Hepatocyte (in vitro differentiated cells): ENCODE results near the gene NOS1AP. TPM values are rescaled to one million over a fixed set of nuclear protein-coding genes. Genes with fewer than 3 reads are reported as not detected.

ENCODE experiments used
- DNase-seq: peaks from one replicate; pipeline ENCODE4 v3.0.0-alpha.2; 2016; ENCODE audit warnings: low spot score
- H2AFZ ChIP-seq: fragments of 200-600 bp; sonication (generic); 2 replicates; pipeline ENCODE4 v1.6.0; 2016; ENCODE audit warnings: antibody characterized with exemption, mild to moderate bottlenecking
- H3K27ac ChIP-seq: fragments of 200-600 bp; sonication (generic); 2 replicates; pipeline ENCODE4 v1.5.1; 2016; ENCODE audit warnings: mild to moderate bottlenecking
- H3K27me3 ChIP-seq: fragments of 200-600 bp; sonication (generic); 2 replicates; pipeline ENCODE4 v1.6.1; 2016
- H3K36me3 ChIP-seq: fragments of 200-600 bp; sonication (generic); replicated peaks from 2 replicates; pipeline ENCODE4 v1.5.1; 2016; ENCODE audit warnings: low read depth; ENCODE audit not compliant: insufficient read depth
- H3K4me1 ChIP-seq: fragments of 200-600 bp; sonication (generic); 2 replicates; pipeline ENCODE4 v1.5.1; 2016; ENCODE audit warnings: mild to moderate bottlenecking, moderate library complexity; ENCODE audit not compliant: insufficient read depth
- H3K4me2 ChIP-seq: fragments of 200-600 bp; sonication (generic); 2 replicates; pipeline ENCODE4 v1.6.0; 2016
- H3K4me3 ChIP-seq: fragments of 200-600 bp; sonication (generic); 2 replicates; pipeline ENCODE4 v1.5.1; 2016; ENCODE audit warnings: mild to moderate bottlenecking
- H3K79me2 ChIP-seq: fragments of 200-600 bp; sonication (generic); 2 replicates; pipeline ENCODE4 v1.6.0; 2017; ENCODE audit warnings: mild to moderate bottlenecking
- H3K9me2 ChIP-seq: fragments of 200-600 bp; sonication (generic); replicated peaks from 2 replicates; pipeline ENCODE4 v1.6.0; 2017; ENCODE audit warnings: mild to moderate bottlenecking; ENCODE audit not compliant: insufficient read depth
- H3K9me3 ChIP-seq: fragments of 200-600 bp; sonication (generic); 2 replicates; pipeline ENCODE4 v1.5.1; 2016; ENCODE audit warnings: low read depth, mild to moderate bottlenecking
- H4K20me1 ChIP-seq: fragments of 200-600 bp; sonication (generic); 2 replicates; pipeline ENCODE4 v1.6.0; 2016; ENCODE audit warnings: mild to moderate bottlenecking; ENCODE audit not compliant: insufficient read depth, poor library complexity, severe bottlenecking
- CTCF ChIP-seq: fragments of 200-600 bp; sonication (generic); IDR thresholded peaks from 2 replicates; pipeline ENCODE4 v1.5.1; 2016; ENCODE audit warnings: antibody characterized with exemption, mild to moderate bottlenecking; ENCODE audit not compliant: poor library complexity
- EZH2 ChIP-seq: fragments of 200-600 bp; sonication (generic); IDR thresholded peaks from 2 replicates; pipeline ENCODE4 v1.6.1; 2016; ENCODE audit warnings: antibody characterized with exemption, mild to moderate bottlenecking, borderline replicate concordance
- EZH2phosphoT487 ChIP-seq: fragments of 200-600 bp; sonication (generic); IDR thresholded peaks from one replicate; pipeline ENCODE4 v1.6.1; 2018; ENCODE audit warnings: antibody characterized with exemption, mild to moderate bottlenecking, low read depth, moderate library complexity; ENCODE audit not compliant: unreplicated experiment, severe bottlenecking
- WGBS: methylation state at CpG from one replicate; pipeline ENCODE4 v1.1.6; 2016; ENCODE audit warnings: low lambda C conversion rate; ENCODE audit errors: missing lambda C conversion rate; 5-methylcytosine and 5-hydroxymethylcytosine counted together
- polyA plus RNA-seq: library from polyadenylated mRNA; unstranded; fragments of >200 nt; fragmentation: Nextera tagmentation; extraction: Ambion mirVana; gene quantifications from 2 replicates; pipeline ENCODE4 v1.2.1, GENCODE V29; 2016
- total RNA-seq: library from RNA; depleted of rRNA; stranded (reverse); fragments of >200 nt; gene quantifications from 2 replicates; pipeline ENCODE4 v1.2.3, GENCODE V29; 2014

Gene NOS1AP
- total and polyA plus RNA-seq, 2 experiments from 2014 or later, result 0.97 to 4.4 TPM

- Histone ChIP-seq H3K4me2 (no peak overlapping the region), H4K20me1 (no peaks in the 10 kb centered on the region), H3K9me2 (no peaks in the 10 kb centered on the region), H3K27ac (no peak overlapping the region), H3K36me3 (no peaks in the 10 kb centered on the region), H3K9me3 (no peaks in the 10 kb centered on the region), H2AFZ (no peak overlapping the region), H3K4me1 (no peaks in the 10 kb centered on the region), H3K4me3 (no peak overlapping the region), H3K27me3 (no peaks in the 10 kb centered on the region), H3K79me2 (no peaks in the 10 kb centered on the region)
- DNase-seq, result no peak
- TF ChIP-seq EZH2 (no peak), CTCF (no peak), EZH2phosphoT487 (no peak)
Measured at GRCh38 chr1:162108426-162108825, 38.9 kb downstream of the NOS1AP start.

- H3K27ac ChIP-seq, result no peak overlapping the region
Measured at GRCh38 chr1:162110910-162111309, 41.4 kb downstream of the NOS1AP start.

GRCh38 chr1:162111572-162111971 lies 42.1 kb downstream of the NOS1AP start:
- H3K4me1 ChIP-seq, result no peaks in the 10 kb centered on the region

More at GRCh38 chr1:162110910-162111309, 41.4 kb downstream of the NOS1AP start:
- no peak for DNase-seq
- H3K4me3 ChIP-seq, result no peak overlapping the region
- no peaks in the 10 kb centered on the region for H3K9me3 ChIP-seq
- no peaks in the 10 kb centered on the region for H3K27me3 ChIP-seq
- no peaks in the 10 kb centered on the region for H4K20me1 ChIP-seq
- H3K79me2 ChIP-seq, result no peaks in the 10 kb centered on the region
- H3K9me2 ChIP-seq, result no peaks in the 10 kb centered on the region
- no peak overlapping the region for H2AFZ ChIP-seq
- H3K36me3 ChIP-seq, result no peaks in the 10 kb centered on the region
- no peaks in the 10 kb centered on the region for H3K4me1 ChIP-seq
- TF ChIP-seq EZH2, result no peak
- TF ChIP-seq CTCF, result no peak
- no peak for TF ChIP-seq EZH2phosphoT487
- H3K4me2 ChIP-seq, result no peak overlapping the region

More at GRCh38 chr1:162111572-162111971, 42.1 kb downstream of the NOS1AP start:
- DNase-seq, result no peak
- Histone ChIP-seq H3K36me3 (no peaks in the 10 kb centered on the region), H3K4me2 (no peak overlapping the region), H3K4me3 (no peak overlapping the region), H3K9me3 (no peaks in the 10 kb centered on the region), H2AFZ (no peak overlapping the region), H3K79me2 (no peaks in the 10 kb centered on the region), H3K27me3 (no peaks in the 10 kb centered on the region), H3K27ac (no peak overlapping the region), H3K9me2 (no peaks in the 10 kb centered on the region), H4K20me1 (no peaks in the 10 kb centered on the region)
- 95% methylated on average over 4 of the region's 4 CpGs for WGBS
- TF ChIP-seq CTCF (no peak), EZH2 (no peak), EZH2phosphoT487 (no peak)
